ENCODE data around the gene ANO9. TPM values are rescaled to one million over a fixed set of nuclear protein-coding genes. Genes with fewer than 3 reads are reported as not detected.

ANO9 gene
- total and polyA plus RNA-seq, 9 donors, result 0.12 to 11.4 (median 0.77) TPM

GRCh38 chr11:452203-452744, 10.5 kb upstream of the ANO9 start:
- Histone ChIP-seq H3K27me3 (no peaks in the 10 kb centered on the region), H3K4me3 (no peak overlapping the region), H3K9me3 (no peaks in the 10 kb centered on the region), H3K4me1 (ENCODE audit: insufficient read depth) (peaks cover 2% of the 10 kb centered on the region), H3K36me3 (no peaks in the 10 kb centered on the region), H3K27ac (no peak overlapping the region)
- 76 to 83% (median 81%) methylated on average over 12 of the region's 12 CpGs for WGBS, 3 donors
- intact Hi-C loops (cut with DNase I), result loop anchor here in 2 of 4 donors (5.0 to 10.0 kb wide), 2 partner anchors 53 to 60 kb away; partner anchors contain the start of gene RNH1 (in 1 of the 2)
- DNase-seq, result no peak
- TF ChIP-seq EP300 (IDR thresholded peaks at IDR 0.05), result no peak
- no peak for TF ChIP-seq CTCF (IDR thresholded peaks at IDR 0.05)
- no peak for TF ChIP-seq POLR2A (IDR thresholded peaks at IDR 0.05)

GRCh38 chr11:451738-452137, 9.9 kb upstream of the ANO9 start:
- H3K9me3 ChIP-seq, result no peaks in the 10 kb centered on the region
- H3K36me3 ChIP-seq, result no peaks in the 10 kb centered on the region
- no peak overlapping the region for H3K27ac ChIP-seq
- intact Hi-C loops (cut with DNase I), result loop anchor here in 2 of 4 donors (5.0 to 10.0 kb wide), 2 partner anchors 53 to 61 kb away; partner anchors contain the start of gene RNH1 (in 1 of the 2)
- 73 to 81% (median 77%) methylated on average over 12 to 14 of the region's 14 CpGs for WGBS, 3 donors
- no peak for TF ChIP-seq EP300 (IDR thresholded peaks at IDR 0.05)
- no peak for TF ChIP-seq CTCF (IDR thresholded peaks at IDR 0.05)
- no peak for TF ChIP-seq POLR2A (IDR thresholded peaks at IDR 0.05)
- H3K4me1 ChIP-seq (ENCODE audit: insufficient read depth), result peaks cover 2% of the 10 kb centered on the region
- H3K4me3 ChIP-seq, result no peak overlapping the region
- no peak for DNase-seq
- no peaks in the 10 kb centered on the region for H3K27me3 ChIP-seq

GRCh38 chr11:450809-451451, 9.1 kb upstream of the ANO9 start:
- TF ChIP-seq CTCF (IDR thresholded peaks at IDR 0.05) (peak in 1 of 3 donors; percentile 2), EP300 (IDR thresholded peaks at IDR 0.05) (no peak)
- WGBS, 3 donors, result 1 to 2% (median 2%) methylated on average over 27 to 46 of the region's 46 CpGs
- no peaks in the 10 kb centered on the region for H3K27me3 ChIP-seq
- H3K27ac ChIP-seq, result peak overlapping the region in 1 of 2 donors; percentile 77
- H3K4me3 ChIP-seq, result peak overlapping the region; percentile 99
- intact Hi-C loops (cut with DNase I), result loop anchor here in 2 of 4 donors (5.0 to 10.0 kb wide), 2 partner anchors 54 to 61 kb away; partner anchors contain the start of gene RNH1 (in 1 of the 2)
- no peaks in the 10 kb centered on the region for H3K36me3 ChIP-seq
- no peaks in the 10 kb centered on the region for H3K9me3 ChIP-seq
- DNase-seq, result peak; percentile 31 to 64 (median 51)
- peaks cover 2% of the 10 kb centered on the region for H3K4me1 ChIP-seq (ENCODE audit: insufficient read depth)

GRCh38 chr11:449889-450808, 8.3 kb upstream of the ANO9 start, which contains the start of gene PTDSS2:
Gene PTDSS2 (plus strand): TSS chr11:450279. CDS start chr11:450456, 177 bp downstream.
- H3K9me3 ChIP-seq, result no peaks in the 10 kb centered on the region
- TF ChIP-seq POLR2A (IDR thresholded peaks at IDR 0.05) (peak; percentile 91), EP300 (IDR thresholded peaks at IDR 0.05) (peak; percentile 68), CTCF (IDR thresholded peaks at IDR 0.05) (peak in 1 of 3 donors; percentile 34)
- no peaks in the 10 kb centered on the region for H3K36me3 ChIP-seq
- intact Hi-C loops (cut with DNase I), result loop anchor here (5.0 to 10.0 kb wide), 4 partner anchors 55 to 213 kb away; partner anchors contain the start of genes IFITM2 (in 1 of the 4), PSMD13 (in 1 of the 4), RNH1 (in 1 of the 4) and SIRT3 (in 1 of the 4)
- no peaks in the 10 kb centered on the region for H3K27me3 ChIP-seq
- H3K4me1 ChIP-seq (ENCODE audit: insufficient read depth), result peaks cover 2% of the 10 kb centered on the region
- H3K27ac ChIP-seq, result peak within 1 kb of the TSS in 1 of 2 donors; percentile 77
- WGBS, 3 donors, result 0 to 1% (median 0%) methylated on average over 55 to 108 of the region's 108 CpGs
- H3K4me3 ChIP-seq, result peak within 1 kb of the TSS; percentile 99
- DNase-seq, result peak; percentile 95 to 97 (median 96)
